Measurements from ENCODE around the gene FAM168B.

GRCh38 chr2:131076707-131077106 is 16.6 kb downstream of the FAM168B start:
- TF ChIP-seq CTCF (IDR thresholded peaks at IDR 0.05) = no peak
- TF ChIP-seq POLR2A (IDR thresholded peaks at IDR 0.05) = no peak
